ENCODE data around the gene TSPAN9. TPM values are rescaled to one million over a fixed set of nuclear protein-coding genes. Genes with fewer than 3 reads are reported as not detected.

The TSPAN9 gene
- total and polyA plus RNA-seq, 2 experiments from 2014 or later = 6.0 to 31.5 TPM

DNA sequence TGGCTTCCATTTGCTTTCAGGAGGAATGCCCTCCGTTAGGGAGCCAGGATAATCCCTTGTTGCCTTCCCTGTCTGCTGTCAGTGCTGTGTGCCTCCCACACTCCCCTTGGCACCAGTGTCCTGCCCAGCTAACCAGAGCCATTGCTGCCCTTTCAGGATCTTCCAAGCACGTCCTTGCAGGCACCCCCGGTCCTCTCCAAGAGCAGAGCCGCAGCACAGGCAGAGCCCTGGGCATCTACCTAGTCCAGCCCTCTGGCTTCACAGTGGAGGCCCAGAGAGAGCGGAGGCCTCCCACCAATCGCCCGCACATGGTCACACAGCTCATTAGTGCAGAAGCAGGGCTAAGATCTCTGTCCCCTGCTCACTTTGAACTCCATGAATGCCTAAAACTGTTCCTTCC is 39.0 kb upstream of the TSPAN9 start:
- no peak overlapping the region for H3K4me3 ChIP-seq
- no peak overlapping the region for H3K4me3 Mint-ChIP-seq
- H3K27me3 ChIP-seq (ENCODE audit: insufficient read depth) = no peaks in the 10 kb centered on the region
- H3K36me3 Mint-ChIP-seq (ENCODE audit: low read depth) = peaks cover 60% of the 10 kb centered on the region
- peaks cover 16% of the 10 kb centered on the region for H3K27me3 Mint-ChIP-seq (ENCODE audit: insufficient read depth, low read depth, poor library complexity)
- no peaks in the 10 kb centered on the region for H3K79me2 ChIP-seq (replicated peaks; ENCODE audit: insufficient read depth)
- H3K27ac ChIP-seq (ENCODE audit: low read depth) = no peak overlapping the region
- H3K36me3 ChIP-seq (ENCODE audit: insufficient read depth) = peaks cover 30% of the 10 kb centered on the region
- no peak overlapping the region for H3K4me2 ChIP-seq
- ATAC-seq (no peak), DNase-seq (ENCODE audit: low spot score) (no peak)
- H3K27ac Mint-ChIP-seq = no peak overlapping the region
- peaks cover 16% of the 10 kb centered on the region for H3K4me1 Mint-ChIP-seq
- no peak overlapping the region for H2AFZ ChIP-seq
- peaks cover 27% of the 10 kb centered on the region; the same call in 1 of the 2 replicates for H3F3A ChIP-seq (replicated peaks; ENCODE audit: low read depth)
- H4K20me1 ChIP-seq (replicated peaks; ENCODE audit: insufficient read depth) = peaks cover 27% of the 10 kb centered on the region
- TF ChIP-seq ETS1 (IDR thresholded peaks at IDR 0.05) (no peak), ZNF114 (CRISPR knock-in tag; IDR thresholded peaks at IDR 0.05) (no peak), POLR2AphosphoS5 (IDR thresholded peaks at IDR 0.05; ENCODE audit: low read depth) (no peak), ZNF331 (CRISPR knock-in tag; IDR thresholded peaks at IDR 0.05; ENCODE audit: low read depth) (no peak), CREB1 (CRISPR knock-in tag; IDR thresholded peaks at IDR 0.05; ENCODE audit: low read depth) (no peak), STAT1 (IDR thresholded peaks at IDR 0.05; ENCODE audit: unreplicated experiment) (no peak), EZH2phosphoT487 (IDR thresholded peaks at IDR 0.05; ENCODE audit: unreplicated experiment) (no peak)
- TF ChIP-seq, protein P1, sequence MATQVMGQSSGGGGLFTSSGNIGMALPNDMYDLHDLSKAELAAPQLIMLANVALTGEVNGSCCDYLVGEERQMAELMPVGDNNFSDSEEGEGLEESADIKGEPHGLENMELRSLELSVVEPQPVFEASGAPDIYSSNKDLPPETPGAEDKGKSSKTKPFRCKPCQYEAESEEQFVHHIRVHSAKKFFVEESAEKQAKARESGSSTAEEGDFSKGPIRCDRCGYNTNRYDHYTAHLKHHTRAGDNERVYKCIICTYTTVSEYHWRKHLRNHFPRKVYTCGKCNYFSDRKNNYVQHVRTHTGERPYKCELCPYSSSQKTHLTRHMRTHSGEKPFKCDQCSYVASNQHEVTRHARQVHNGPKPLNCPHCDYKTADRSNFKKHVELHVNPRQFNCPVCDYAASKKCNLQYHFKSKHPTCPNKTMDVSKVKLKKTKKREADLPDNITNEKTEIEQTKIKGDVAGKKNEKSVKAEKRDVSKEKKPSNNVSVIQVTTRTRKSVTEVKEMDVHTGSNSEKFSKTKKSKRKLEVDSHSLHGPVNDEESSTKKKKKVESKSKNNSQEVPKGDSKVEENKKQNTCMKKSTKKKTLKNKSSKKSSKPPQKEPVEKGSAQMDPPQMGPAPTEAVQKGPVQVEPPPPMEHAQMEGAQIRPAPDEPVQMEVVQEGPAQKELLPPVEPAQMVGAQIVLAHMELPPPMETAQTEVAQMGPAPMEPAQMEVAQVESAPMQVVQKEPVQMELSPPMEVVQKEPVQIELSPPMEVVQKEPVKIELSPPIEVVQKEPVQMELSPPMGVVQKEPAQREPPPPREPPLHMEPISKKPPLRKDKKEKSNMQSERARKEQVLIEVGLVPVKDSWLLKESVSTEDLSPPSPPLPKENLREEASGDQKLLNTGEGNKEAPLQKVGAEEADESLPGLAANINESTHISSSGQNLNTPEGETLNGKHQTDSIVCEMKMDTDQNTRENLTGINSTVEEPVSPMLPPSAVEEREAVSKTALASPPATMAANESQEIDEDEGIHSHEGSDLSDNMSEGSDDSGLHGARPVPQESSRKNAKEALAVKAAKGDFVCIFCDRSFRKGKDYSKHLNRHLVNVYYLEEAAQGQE (IDR thresholded peaks at IDR 0.05; ENCODE audit: unreplicated experiment) = no peak
- TF ChIP-seq, protein P2, sequence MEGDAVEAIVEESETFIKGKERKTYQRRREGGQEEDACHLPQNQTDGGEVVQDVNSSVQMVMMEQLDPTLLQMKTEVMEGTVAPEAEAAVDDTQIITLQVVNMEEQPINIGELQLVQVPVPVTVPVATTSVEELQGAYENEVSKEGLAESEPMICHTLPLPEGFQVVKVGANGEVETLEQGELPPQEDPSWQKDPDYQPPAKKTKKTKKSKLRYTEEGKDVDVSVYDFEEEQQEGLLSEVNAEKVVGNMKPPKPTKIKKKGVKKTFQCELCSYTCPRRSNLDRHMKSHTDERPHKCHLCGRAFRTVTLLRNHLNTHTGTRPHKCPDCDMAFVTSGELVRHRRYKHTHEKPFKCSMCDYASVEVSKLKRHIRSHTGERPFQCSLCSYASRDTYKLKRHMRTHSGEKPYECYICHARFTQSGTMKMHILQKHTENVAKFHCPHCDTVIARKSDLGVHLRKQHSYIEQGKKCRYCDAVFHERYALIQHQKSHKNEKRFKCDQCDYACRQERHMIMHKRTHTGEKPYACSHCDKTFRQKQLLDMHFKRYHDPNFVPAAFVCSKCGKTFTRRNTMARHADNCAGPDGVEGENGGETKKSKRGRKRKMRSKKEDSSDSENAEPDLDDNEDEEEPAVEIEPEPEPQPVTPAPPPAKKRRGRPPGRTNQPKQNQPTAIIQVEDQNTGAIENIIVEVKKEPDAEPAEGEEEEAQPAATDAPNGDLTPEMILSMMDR (conservative IDR thresholded peaks at IDR 0.05; ENCODE audit: low read depth in 2 of 2) = no peak
- TF ChIP-seq, protein P3, sequence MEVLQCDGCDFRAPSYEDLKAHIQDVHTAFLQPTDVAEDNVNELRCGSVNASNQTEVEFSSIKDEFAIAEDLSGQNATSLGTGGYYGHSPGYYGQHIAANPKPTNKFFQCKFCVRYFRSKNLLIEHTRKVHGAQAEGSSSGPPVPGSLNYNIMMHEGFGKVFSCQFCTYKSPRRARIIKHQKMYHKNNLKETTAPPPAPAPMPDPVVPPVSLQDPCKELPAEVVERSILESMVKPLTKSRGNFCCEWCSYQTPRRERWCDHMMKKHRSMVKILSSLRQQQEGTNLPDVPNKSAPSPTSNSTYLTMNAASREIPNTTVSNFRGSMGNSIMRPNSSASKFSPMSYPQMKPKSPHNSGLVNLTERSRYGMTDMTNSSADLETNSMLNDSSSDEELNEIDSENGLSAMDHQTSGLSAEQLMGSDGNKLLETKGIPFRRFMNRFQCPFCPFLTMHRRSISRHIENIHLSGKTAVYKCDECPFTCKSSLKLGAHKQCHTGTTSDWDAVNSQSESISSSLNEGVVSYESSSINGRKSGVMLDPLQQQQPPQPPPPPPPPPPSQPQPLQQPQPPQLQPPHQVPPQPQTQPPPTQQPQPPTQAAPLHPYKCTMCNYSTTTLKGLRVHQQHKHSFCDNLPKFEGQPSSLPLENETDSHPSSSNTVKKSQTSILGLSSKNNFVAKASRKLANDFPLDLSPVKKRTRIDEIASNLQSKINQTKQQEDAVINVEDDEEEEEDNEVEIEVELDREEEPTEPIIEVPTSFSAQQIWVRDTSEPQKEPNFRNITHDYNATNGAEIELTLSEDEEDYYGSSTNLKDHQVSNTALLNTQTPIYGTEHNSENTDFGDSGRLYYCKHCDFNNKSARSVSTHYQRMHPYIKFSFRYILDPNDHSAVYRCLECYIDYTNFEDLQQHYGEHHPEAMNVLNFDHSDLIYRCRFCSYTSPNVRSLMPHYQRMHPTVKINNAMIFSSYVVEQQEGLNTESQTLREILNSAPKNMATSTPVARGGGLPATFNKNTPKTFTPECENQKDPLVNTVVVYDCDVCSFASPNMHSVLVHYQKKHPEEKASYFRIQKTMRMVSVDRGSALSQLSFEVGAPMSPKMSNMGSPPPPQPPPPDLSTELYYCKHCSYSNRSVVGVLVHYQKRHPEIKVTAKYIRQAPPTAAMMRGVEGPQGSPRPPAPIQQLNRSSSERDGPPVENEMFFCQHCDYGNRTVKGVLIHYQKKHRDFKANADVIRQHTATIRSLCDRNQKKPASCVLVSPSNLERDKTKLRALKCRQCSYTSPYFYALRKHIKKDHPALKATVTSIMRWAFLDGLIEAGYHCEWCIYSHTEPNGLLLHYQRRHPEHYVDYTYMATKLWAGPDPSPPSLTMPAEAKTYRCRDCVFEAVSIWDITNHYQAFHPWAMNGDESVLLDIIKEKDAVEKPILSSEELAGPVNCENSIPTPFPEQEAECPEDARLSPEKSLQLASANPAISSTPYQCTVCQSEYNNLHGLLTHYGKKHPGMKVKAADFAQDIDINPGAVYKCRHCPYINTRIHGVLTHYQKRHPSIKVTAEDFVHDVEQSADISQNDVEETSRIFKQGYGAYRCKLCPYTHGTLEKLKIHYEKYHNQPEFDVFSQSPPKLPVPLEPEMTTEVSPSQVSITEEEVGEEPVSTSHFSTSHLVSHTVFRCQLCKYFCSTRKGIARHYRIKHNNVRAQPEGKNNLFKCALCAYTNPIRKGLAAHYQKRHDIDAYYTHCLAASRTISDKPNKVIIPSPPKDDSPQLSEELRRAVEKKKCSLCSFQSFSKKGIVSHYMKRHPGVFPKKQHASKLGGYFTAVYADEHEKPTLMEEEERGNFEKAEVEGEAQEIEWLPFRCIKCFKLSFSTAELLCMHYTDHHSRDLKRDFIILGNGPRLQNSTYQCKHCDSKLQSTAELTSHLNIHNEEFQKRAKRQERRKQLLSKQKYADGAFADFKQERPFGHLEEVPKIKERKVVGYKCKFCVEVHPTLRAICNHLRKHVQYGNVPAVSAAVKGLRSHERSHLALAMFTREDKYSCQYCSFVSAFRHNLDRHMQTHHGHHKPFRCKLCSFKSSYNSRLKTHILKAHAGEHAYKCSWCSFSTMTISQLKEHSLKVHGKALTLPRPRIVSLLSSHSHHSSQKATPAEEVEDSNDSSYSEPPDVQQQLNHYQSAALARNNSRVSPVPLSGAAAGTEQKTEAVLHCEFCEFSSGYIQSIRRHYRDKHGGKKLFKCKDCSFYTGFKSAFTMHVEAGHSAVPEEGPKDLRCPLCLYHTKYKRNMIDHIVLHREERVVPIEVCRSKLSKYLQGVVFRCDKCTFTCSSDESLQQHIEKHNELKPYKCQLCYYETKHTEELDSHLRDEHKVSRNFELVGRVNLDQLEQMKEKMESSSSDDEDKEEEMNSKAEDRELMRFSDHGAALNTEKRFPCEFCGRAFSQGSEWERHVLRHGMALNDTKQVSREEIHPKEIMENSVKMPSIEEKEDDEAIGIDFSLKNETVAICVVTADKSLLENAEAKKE (CRISPR knock-in tag; IDR thresholded peaks at IDR 0.05) = no peak
- no peaks in the 10 kb centered on the region; the same call in 1 of the 2 replicates for H3K4me1 ChIP-seq (ENCODE audit: insufficient read depth)
- H3K9me2 ChIP-seq (ENCODE audit: insufficient read depth) = no peaks in the 10 kb centered on the region
- no peaks in the 10 kb centered on the region for H3K9me3 Mint-ChIP-seq
